IPS DF 6.9 (cell line): ENCODE data around the gene DAPK2.

Source experiments
- DNase-seq: peaks from one replicate; pipeline ENCODE4 v3.0.0-alpha.2; 2013; ENCODE audit warnings: low read depth, low spot score
- H3K27ac ChIP-seq: one replicate; pipeline ENCODE4 v1.5.1; 2013; ENCODE audit warnings: low read length, control low read depth
- H3K27me3 ChIP-seq: 2 replicates; pipeline ENCODE4 v1.6.1; 2013; ENCODE audit warnings: mild to moderate bottlenecking, low read length; ENCODE audit not compliant: control insufficient read depth, insufficient read depth
- H3K36me3 ChIP-seq: 2 replicates; pipeline ENCODE4 v1.6.1; 2013; ENCODE audit warnings: low read length; ENCODE audit not compliant: control insufficient read depth, insufficient read depth
- H3K4me1 ChIP-seq: 2 replicates; pipeline ENCODE4 v1.6.1; 2013; ENCODE audit warnings: low read length; ENCODE audit not compliant: control insufficient read depth, insufficient read depth
- H3K4me3 ChIP-seq: 2 replicates; pipeline ENCODE4 v1.5.1; 2013; ENCODE audit warnings: mild to moderate bottlenecking, low read length
- H3K9me3 ChIP-seq: 2 replicates; pipeline ENCODE4 v1.6.1; 2013; ENCODE audit warnings: low read length, inconsistent platforms; ENCODE audit not compliant: control insufficient read depth, insufficient read depth
- WGBS: extraction: QIAGEN DNeasy Blood & Tissue Kit; methylation state at CpG from one replicate; pipeline ENCODE4 v1.1.7; 2013; ENCODE audit warnings: mixed read lengths, missing lambda C conversion rate; ENCODE audit not compliant: insufficient read length, insufficient coverage; 5-methylcytosine and 5-hydroxymethylcytosine counted together

DAPK2 gene

GRCh38 chr15:63943829-63944680 lies 102.2 kb downstream of the DAPK2 start:
- H3K27ac ChIP-seq = no peak overlapping the region
- WGBS = no CpG with 5 or more reads among the region's 9 CpGs
- H3K4me3 ChIP-seq = no peak overlapping the region
- H3K9me3 ChIP-seq = no peaks in the 10 kb centered on the region
- H3K27me3 ChIP-seq = no peaks in the 10 kb centered on the region
- no peak for DNase-seq
- H3K36me3 ChIP-seq = no peaks in the 10 kb centered on the region
- H3K4me1 ChIP-seq = peaks cover 3% of the 10 kb centered on the region; the same call in 1 of the 2 replicates

- Histone ChIP-seq H3K4me1 (peaks cover 3% of the 10 kb centered on the region; the same call in 1 of the 2 replicates), H3K27me3 (no peaks in the 10 kb centered on the region)
Observed at GRCh38 chr15:63942486-63943365, 103.6 kb downstream of the DAPK2 start.

GRCh38 chr15:63941698-63942465 lies 104.4 kb downstream of the DAPK2 start:
- Histone ChIP-seq H3K9me3 (no peaks in the 10 kb centered on the region), H3K36me3 (no peaks in the 10 kb centered on the region), H3K27me3 (no peaks in the 10 kb centered on the region), H3K4me1 (peaks cover 3% of the 10 kb centered on the region; the same call in 1 of the 2 replicates), H3K27ac (no peak overlapping the region), H3K4me3 (no peak overlapping the region)
- WGBS = no CpG with 5 or more reads among the region's 7 CpGs
- no peak for DNase-seq

More at GRCh38 chr15:63942486-63943365, 103.6 kb downstream of the DAPK2 start:
- no peak overlapping the region for H3K27ac ChIP-seq
- no peaks in the 10 kb centered on the region for H3K9me3 ChIP-seq
- no CpG with 5 or more reads among the region's 6 CpGs for WGBS
- no peak overlapping the region for H3K4me3 ChIP-seq
- H3K36me3 ChIP-seq = no peaks in the 10 kb centered on the region
- DNase-seq = no peak

GRCh38 chr15:63940966-63941620 lies 105.2 kb downstream of the DAPK2 start:
- Histone ChIP-seq H3K9me3 (no peaks in the 10 kb centered on the region), H3K4me3 (no peak overlapping the region), H3K4me1 (peaks cover 3% of the 10 kb centered on the region; the same call in 1 of the 2 replicates), H3K27ac (no peak overlapping the region), H3K27me3 (no peaks in the 10 kb centered on the region), H3K36me3 (no peaks in the 10 kb centered on the region)
- no peak for DNase-seq
- WGBS = no CpG with 5 or more reads among the region's 4 CpGs

- no peaks in the 10 kb centered on the region for H3K9me3 ChIP-seq
- WGBS = no CpG with 5 or more reads among the region's 4 CpGs
- H3K4me3 ChIP-seq = no peak overlapping the region
- H3K27me3 ChIP-seq = no peaks in the 10 kb centered on the region
- no peaks in the 10 kb centered on the region for H3K36me3 ChIP-seq
- H3K4me1 ChIP-seq = no peaks in the 10 kb centered on the region
- no peak for DNase-seq
- no peak overlapping the region for H3K27ac ChIP-seq
Observed at GRCh38 chr15:63939531-63940130, 106.7 kb downstream of the DAPK2 start.

- Histone ChIP-seq H3K27ac (no peak overlapping the region), H3K4me1 (no peaks in the 10 kb centered on the region), H3K9me3 (no peaks in the 10 kb centered on the region), H3K36me3 (no peaks in the 10 kb centered on the region), H3K27me3 (no peaks in the 10 kb centered on the region), H3K4me3 (no peak overlapping the region)
- WGBS = no CpG with 5 or more reads among the region's 6 CpGs
- no peak for DNase-seq
Observed at GRCh38 chr15:63938486-63939061, 107.7 kb downstream of the DAPK2 start.

- no CpG with 5 or more reads among the region's 5 CpGs for WGBS
- no peaks in the 10 kb centered on the region for H3K9me3 ChIP-seq
- no peaks in the 10 kb centered on the region for H3K36me3 ChIP-seq
- H3K4me1 ChIP-seq = no peaks in the 10 kb centered on the region
- H3K27me3 ChIP-seq = no peaks in the 10 kb centered on the region
- no peak for DNase-seq
- no peak overlapping the region for H3K27ac ChIP-seq
- H3K4me3 ChIP-seq = no peak overlapping the region
Observed at GRCh38 chr15:63933522-63933921, 112.8 kb downstream of the DAPK2 start.

GRCh38 chr15:63931556-63931955 lies 114.7 kb downstream of the DAPK2 start:
- DNase-seq = no peak
- no CpG with 5 or more reads among the region's 4 CpGs for WGBS
- H3K9me3 ChIP-seq = no peaks in the 10 kb centered on the region

GRCh38 chr15:63930034-63930433 lies 116.3 kb downstream of the DAPK2 start:
- no peaks in the 10 kb centered on the region for H3K27me3 ChIP-seq

More at GRCh38 chr15:63931556-63931955, 114.7 kb downstream of the DAPK2 start:
- H3K4me1 ChIP-seq = no peaks in the 10 kb centered on the region
- no peaks in the 10 kb centered on the region for H3K27me3 ChIP-seq
- no peaks in the 10 kb centered on the region for H3K36me3 ChIP-seq
- no peak overlapping the region for H3K4me3 ChIP-seq
- no peak overlapping the region for H3K27ac ChIP-seq

More at GRCh38 chr15:63930034-63930433, 116.3 kb downstream of the DAPK2 start:
- WGBS = no CpG with 5 or more reads among the region's 7 CpGs
- no peaks in the 10 kb centered on the region for H3K4me1 ChIP-seq
- H3K27ac ChIP-seq = no peak overlapping the region
- H3K36me3 ChIP-seq = no peaks in the 10 kb centered on the region
- H3K4me3 ChIP-seq = no peak overlapping the region
- DNase-seq = no peak
- H3K9me3 ChIP-seq = no peaks in the 10 kb centered on the region
